ENCODE measurements around the gene DIABLO. TPM values are rescaled to one million over a fixed set of nuclear protein-coding genes. Genes with fewer than 3 reads are reported as not detected.

The DIABLO gene
- total RNA-seq, 2 donors from 2014 or later = 77.5 to 81.0 TPM

- DNase-seq = no peak
- no peak for TF ChIP-seq CTCF (conservative IDR thresholded peaks at IDR 0.05)
- H3K4me1 Mint-ChIP-seq = no peaks in the 10 kb centered on the region
- Histone ChIP-seq H3K27me3 (ENCODE audit: control insufficient read depth, insufficient read depth, low read length, poor library complexity, severe bottlenecking) (no peaks in the 10 kb centered on the region), H3K9ac (ENCODE audit: extremely low read depth, low read length, poor library complexity, severe bottlenecking) (no peak overlapping the region), H3K4me3 (ENCODE audit: low read length) (no peak overlapping the region), H3K4me1 (ENCODE audit: control insufficient read depth, insufficient read depth, low read length) (no peaks in the 10 kb centered on the region), H3K36me3 (ENCODE audit: control insufficient read depth, insufficient read depth, low read length) (peaks cover 42% of the 10 kb centered on the region), H3K9me3 (ENCODE audit: control insufficient read depth, low read length) (no peaks in the 10 kb centered on the region), H3K27ac (ENCODE audit: low read depth, low read length) (no peak overlapping the region)
- WGBS, 2 experiments (ENCODE audit: insufficient coverage in 1 of 2, insufficient read length in 1 of 2) = 86 to 100% methylated on average over 1 of the region's 1 CpG
- H3K27me3 Mint-ChIP-seq (ENCODE audit: insufficient read depth) = no peaks in the 10 kb centered on the region
- H3K4me3 Mint-ChIP-seq = no peak overlapping the region
- H3K9me3 Mint-ChIP-seq = no peaks in the 10 kb centered on the region
- H3K36me3 Mint-ChIP-seq (ENCODE audit: low read depth) = peaks cover 47% of the 10 kb centered on the region
- no peak overlapping the region for H3K27ac Mint-ChIP-seq
These were observed 19.7 kb upstream of the DIABLO start for GRCh38 chr12:122245553-122245952.

- H3K36me3 ChIP-seq (ENCODE audit: control insufficient read depth, insufficient read depth, low read length) = peaks cover 44% of the 10 kb centered on the region
- 92 to 94% methylated on average over 8 to 11 of the region's 11 CpGs for WGBS, 2 experiments (ENCODE audit: insufficient coverage in 1 of 2, insufficient read length in 1 of 2)
- H3K27ac ChIP-seq (ENCODE audit: low read depth, low read length) = no peak overlapping the region
- no peaks in the 10 kb centered on the region for H3K9me3 ChIP-seq (ENCODE audit: control insufficient read depth, low read length)
- no peaks in the 10 kb centered on the region for H3K27me3 Mint-ChIP-seq (ENCODE audit: insufficient read depth)
- H3K9ac ChIP-seq (ENCODE audit: extremely low read depth, low read length, poor library complexity, severe bottlenecking) = no peak overlapping the region
- no peaks in the 10 kb centered on the region for H3K4me1 ChIP-seq (ENCODE audit: control insufficient read depth, insufficient read depth, low read length)
- H3K4me1 Mint-ChIP-seq = no peaks in the 10 kb centered on the region
- H3K27me3 ChIP-seq (ENCODE audit: control insufficient read depth, insufficient read depth, low read length, poor library complexity, severe bottlenecking) = no peaks in the 10 kb centered on the region
- no peak overlapping the region for H3K27ac Mint-ChIP-seq
- TF ChIP-seq CTCF (conservative IDR thresholded peaks at IDR 0.05) = no peak
- H3K4me3 Mint-ChIP-seq = no peak overlapping the region
- no peak for DNase-seq
- no peaks in the 10 kb centered on the region for H3K9me3 Mint-ChIP-seq
- peaks cover 48% of the 10 kb centered on the region for H3K36me3 Mint-ChIP-seq (ENCODE audit: low read depth)
- no peak overlapping the region for H3K4me3 ChIP-seq (ENCODE audit: low read length)
These were observed 18.9 kb upstream of the DIABLO start for GRCh38 chr12:122244565-122245371.

GRCh38 chr12:122243965-122244364 is 18.1 kb upstream of the DIABLO start:
- no peaks in the 10 kb centered on the region for H3K4me1 ChIP-seq (ENCODE audit: control insufficient read depth, insufficient read depth, low read length)
- no peak for DNase-seq
- no peaks in the 10 kb centered on the region for H3K27me3 Mint-ChIP-seq (ENCODE audit: insufficient read depth)

More at GRCh38 chr12:122243965-122244364, 18.1 kb upstream of the DIABLO start:
- Histone ChIP-seq H3K4me3 (ENCODE audit: low read length) (no peak overlapping the region), H3K36me3 (ENCODE audit: control insufficient read depth, insufficient read depth, low read length) (peaks cover 44% of the 10 kb centered on the region), H3K9ac (ENCODE audit: extremely low read depth, low read length, poor library complexity, severe bottlenecking) (no peak overlapping the region), H3K9me3 (ENCODE audit: control insufficient read depth, low read length) (no peaks in the 10 kb centered on the region), H3K27me3 (ENCODE audit: control insufficient read depth, insufficient read depth, low read length, poor library complexity, severe bottlenecking) (no peaks in the 10 kb centered on the region), H3K27ac (ENCODE audit: low read depth, low read length) (no peak overlapping the region)
- no peak overlapping the region for H3K27ac Mint-ChIP-seq
- H3K4me1 Mint-ChIP-seq = no peaks in the 10 kb centered on the region
- no peak for TF ChIP-seq CTCF (conservative IDR thresholded peaks at IDR 0.05)
- H3K4me3 Mint-ChIP-seq = no peak overlapping the region
- peaks cover 48% of the 10 kb centered on the region for H3K36me3 Mint-ChIP-seq (ENCODE audit: low read depth)
- no peaks in the 10 kb centered on the region for H3K9me3 Mint-ChIP-seq
- WGBS, 2 experiments (ENCODE audit: insufficient coverage in 1 of 2, insufficient read length in 1 of 2) = 95 to 100% methylated on average over 1 to 6 of the region's 6 CpGs

All from endodermal cell (in vitro differentiated cells).